HepG2 (cell line): ENCODE data around the gene BST1. TPM values are rescaled to one million over a fixed set of nuclear protein-coding genes. Genes with fewer than 3 reads are reported as not detected.
A peak's percentile ranks its signal among the peaks of the same experiment; 100 is the strongest.

ENCODE experiments used
- ATAC-seq: fragments of 200-7000 bp; cut with Tn5 transposase; 3 replicates; pipeline ENCODE4 v1.9.1; 2020; ENCODE audit warnings: mild to moderate bottlenecking, moderate library complexity
- BruUV-seq: library from RNA; stranded (reverse); fragments of 400-500 nt; replicated peaks from 2 replicates; lab custom pipeline; 2021; lab: Mats Ljungman, UMichigan
- CTCF ChIA-PET: fragments of 300-600 bp; formaldehyde crosslinking; extraction: SDS; loops from one replicate; lab custom pipeline; 2021; ENCODE audit warnings: low total read pairs, inconsistent platforms, low intra/inter-chr PET ratio; lab: Yijun Ruan, JAX
- POLR2A ChIA-PET: fragments of 350-600 bp; sonication (Branson Sonifier 250); formaldehyde crosslinking; loops from one replicate; lab custom pipeline; 2020; ENCODE audit warnings: antibody characterized with exemption, inconsistent platforms; lab: Yijun Ruan, JAX
- DNase-seq: peaks from one replicate; pipeline ENCODE4 v3.0.0-alpha.2; 2015; ENCODE audit warnings: low spot score
- FAIRE-seq: peaks from 3 replicates; lab custom pipeline; 2011; peaks lifted over from hg19 to GRCh38; lab: Jason Lieb, UNC
- H2AFZ ChIP-seq: one replicate; pipeline ENCODE4 v1.6.1; 2011; ENCODE audit warnings: low read length, inconsistent platforms
- H3K27ac ChIP-seq: fragments of 300-600 bp; 3 replicates; pipeline ENCODE4 v1.8.0; 2011; ENCODE audit warnings: mixed run types, mild to moderate bottlenecking, mixed read lengths, low read length, inconsistent platforms; ENCODE audit not compliant: insufficient read depth; ENCODE audit errors: extremely low read length
- H3K27me3 ChIP-seq, 2 experiments: fragments of 200-600 bp in 1 of 2; 2 replicates in 1 of 2; 3 replicates in 1 of 2; pipeline versions ENCODE4 v1.6.0 to v1.8.0; 2011; ENCODE audit warnings: low read length in 2 of 2, mild to moderate bottlenecking in 2 of 2, moderate library complexity in 2 of 2, inconsistent platforms in 1 of 2; ENCODE audit not compliant: insufficient read depth in 2 of 2, control insufficient read depth in 1 of 2
- H3K36me3 ChIP-seq, 2 experiments: fragments of 200-600 bp in 1 of 2; replicated peaks in 1 of 2; 2 replicates in 1 of 2; 3 replicates in 1 of 2; pipeline versions ENCODE4 v1.5.1 to v1.8.0; 2011; ENCODE audit warnings: low read length in 2 of 2, inconsistent platforms in 1 of 2; ENCODE audit not compliant: insufficient read depth in 2 of 2, control insufficient read depth in 1 of 2
- H3K4me1 ChIP-seq: 2 replicates; pipeline ENCODE4 v1.5.1; 2012; ENCODE audit warnings: low read length, inconsistent platforms; ENCODE audit not compliant: insufficient read depth
- H3K4me2 ChIP-seq: 2 replicates; pipeline ENCODE4 v1.6.0; 2011; ENCODE audit warnings: low read depth, low read length, inconsistent platforms
- H3K4me3 ChIP-seq, 3 experiments: fragments of 200-600 bp in 1 of 3; sonication (generic), shearing (Covaris generic) in 1 of 3; replicated peaks in 1 of 3; 2 replicates each; pipeline ENCODE4 v1.5.1; 2011 to 2016; ENCODE audit warnings: low read length in 3 of 3, inconsistent platforms in 2 of 3, low read depth in 2 of 3, mild to moderate bottlenecking in 2 of 3, control low read depth in 1 of 3, mixed read lengths in 1 of 3; ENCODE audit not compliant: insufficient read depth in 1 of 3
- H3K79me2 ChIP-seq: one replicate; pipeline ENCODE4 v1.6.1; 2011; ENCODE audit warnings: low read length, inconsistent platforms; ENCODE audit not compliant: insufficient read depth
- H3K9ac ChIP-seq: 2 replicates; pipeline ENCODE4 v1.6.0; 2011; ENCODE audit warnings: mild to moderate bottlenecking, low read depth, low read length, inconsistent platforms; ENCODE audit not compliant: insufficient read depth
- H3K9me3 ChIP-seq: 2 replicates; pipeline ENCODE4 v1.5.1; 2012; ENCODE audit warnings: mild to moderate bottlenecking, low read length
- H4K20me1 ChIP-seq: 2 replicates; pipeline ENCODE4 v1.6.0; 2011; ENCODE audit warnings: inconsistent platforms, mild to moderate bottlenecking, low read length, moderate library complexity; ENCODE audit not compliant: insufficient read depth
- CEBPB ChIP-seq: IDR thresholded peaks from 2 replicates; pipeline ENCODE4 v1.6.1; 2011; ENCODE audit warnings: low read depth, low read length, improper control_type of control experiment, borderline replicate concordance
- MEIS1 ChIP-seq: sonication (generic); formaldehyde crosslinking; IDR thresholded peaks from 2 replicates; pipeline ENCODE4 v1.9.0; 2021; ENCODE audit warnings: mild to moderate bottlenecking, missing genetic modification reagents, moderate library complexity, borderline replicate concordance
- RBFOX2 ChIP-seq: fragments of 200-400 bp; formaldehyde crosslinking; IDR thresholded peaks from 2 replicates; pipeline ENCODE4 v1.6.1; 2017; ENCODE audit warnings: low read depth, mild to moderate bottlenecking, low read length
- SRSF1 ChIP-seq: fragments of 200-400 bp; formaldehyde crosslinking; optimal IDR thresholded peaks from 2 replicates; pipeline ENCODE3; 2017; ENCODE audit warnings: mild to moderate bottlenecking, low read depth, low read length, moderate library complexity
- ZNF275 ChIP-seq: sonication (generic); formaldehyde crosslinking; IDR thresholded peaks from 2 replicates; pipeline ENCODE4 v1.8.0; 2022; ENCODE audit warnings: missing genetic modification reagents, mild to moderate bottlenecking, inconsistent platforms, borderline replicate concordance
- ZNF33B ChIP-seq: sonication (generic); formaldehyde crosslinking; IDR thresholded peaks from 2 replicates; pipeline ENCODE4 v1.5.1; 2020; ENCODE audit warnings: mild to moderate bottlenecking, missing genetic modification reagents
- WGBS: methylation state at CpG from one replicate; pipeline ENCODE4 v1.1.6; 2017; ENCODE audit warnings: low lambda C conversion rate; 5-methylcytosine and 5-hydroxymethylcytosine counted together
- in situ Hi-C: cut with HindIII; loops from 2 replicates; pipeline ENCODE4 v1.10.0; 2017; ENCODE audit warnings: low pct_unique_long_range_greater_than_20kb; ENCODE audit not compliant: extremely low pct_ligation_motif_present
- intact Hi-C: fragments of 100-400 bp; cut with micrococcal nuclease; formaldehyde crosslinking; loops from one replicate; pipeline ENCODE4 v1.10.0; 2022; ENCODE audit not compliant: unreplicated experiment
- polyA plus RNA-seq, 8 experiments: library from polyadenylated mRNA; depleted of rRNA in 3 of 8; stranded (reverse) in 7 of 8; unstranded in 1 of 8; fragments of >200 nt; fragmentation: Illumina TruSeq in 4 of 8; extraction: Trizol in 4 of 8; gene quantifications; 2 replicates each; pipeline versions ENCODE4 v1.2.1 to v1.2.3, GENCODE V29; 2011 to 2016; ENCODE audit warnings: low read depth in 4 of 8, missing spikeins in 1 of 8, mixed read lengths in 1 of 8; ENCODE audit not compliant: insufficient read depth in 1 of 8
- total RNA-seq, 5 experiments: library from RNA; depleted of rRNA; stranded (reverse); fragments of >200 nt; fragmentation: Illumina TruSeq; extraction: Trizol; gene quantifications; 2 replicates each; pipeline ENCODE4 v1.2.3, GENCODE V29; 2016; ENCODE audit warnings: low read depth in 1 of 5

The BST1 gene
- total and polyA plus RNA-seq, 2 of the 13 experiments (the other 11 are each of a cell fraction or from before 2014, with no cell fraction given) = 0.09 to 0.49 TPM

DNA sequence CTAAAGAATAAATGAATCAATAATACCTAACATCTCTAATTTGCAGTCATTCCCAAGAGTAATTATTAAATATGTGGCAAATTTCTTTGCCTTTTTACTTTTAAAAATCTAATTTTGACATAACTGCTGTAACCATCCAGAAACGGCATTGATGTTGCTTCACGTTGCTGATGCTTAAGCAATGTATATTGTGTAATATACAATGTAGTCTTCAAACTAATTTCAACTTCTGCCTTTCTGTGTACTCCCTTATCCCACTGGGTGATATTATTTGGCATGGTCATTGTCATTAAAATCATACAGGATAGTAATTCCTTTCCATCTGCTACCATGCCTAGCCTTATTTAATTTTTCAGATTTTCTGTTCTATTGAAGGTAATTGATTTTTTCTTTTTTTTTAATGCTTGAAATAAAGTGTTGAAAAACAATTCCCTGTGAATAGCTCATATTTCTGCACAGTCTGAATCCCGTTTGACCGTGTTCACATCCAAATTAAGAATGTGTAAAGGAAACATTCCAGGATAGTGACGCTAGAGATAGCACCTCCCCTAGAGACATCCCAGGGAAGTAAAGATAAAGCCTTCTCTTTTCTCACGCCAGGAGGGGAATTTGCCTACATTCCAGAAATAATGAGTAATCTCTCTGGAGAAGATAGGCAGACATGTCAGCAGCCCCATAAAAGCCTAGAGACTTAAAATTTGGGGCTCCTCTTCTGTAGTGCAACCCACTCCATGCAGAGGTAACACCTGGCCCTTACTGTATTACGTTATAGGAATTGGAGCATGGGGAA, 12.7 kb upstream of the BST1 start:
- peak; percentile 61 for DNase-seq
- Histone ChIP-seq H3K4me2 (no peak overlapping the region), H3K79me2 (no peaks in the 10 kb centered on the region), H3K4me1 (0 out of 2 replicates have a peak, but pooled peaks cover 1% of the 10 kb centered on the region), H3K27ac (no peak overlapping the region), H2AFZ (no peak overlapping the region), H3K4me3 (no peak overlapping the region), H3K36me3 (peaks cover 2 to 15% of the 10 kb centered on the region in 2 experiments; a peak in 3 of 5 replicates), H3K9ac (no peak overlapping the region), H4K20me1 (no peaks in the 10 kb centered on the region), H3K9me3 (no peaks in the 10 kb centered on the region), H3K27me3 (no peaks in the 10 kb centered on the region)
- peak; percentile 37; the same call in 2 of the 3 replicates for ATAC-seq
- TF ChIP-seq CEBPB (peak; percentile 81), SRSF1 (no peak), RBFOX2 (no peak), MEIS1 (CRISPR knock-in tag) (no peak), ZNF33B (no peak), ZNF275 (CRISPR knock-in tag) (no peak)
- ChIA-PET CTCF (no interaction called here), POLR2A (no interaction called here)
- in situ Hi-C loops (no loop called here), intact Hi-C loops (no loop called here)
- FAIRE-seq = no peak
- no TSS peak for BruUV-seq
- WGBS = 79% methylated on average over 7 of the region's 7 CpGs
